Stimulated activated CD8-positive, alpha-beta memory T cell treated with anti-CD3 and anti-CD28 coated beads, Interleukin-7, amount 100 ng/mL, for 1 hour (primary cell): ENCODE measurements around the gene CHMP2B.
"Not testable (repeated sequence)": the region's sequence is repeated elsewhere in the genome, so short reads cannot be mapped to it uniquely, and the experiment has no call there.

Source experiments
- DNase-seq, 2 donors: peaks; one replicate each; pipeline ENCODE4 v3.0.0-alpha.2; 2020; ENCODE audit warnings: low read depth in 2 of 2

CHMP2B gene

GRCh38 chr3:87233805-87234204 is 6.7 kb downstream of the CHMP2B start:
- DNase-seq, result no peak

GRCh38 chr3:87236093-87236492 is 9.0 kb downstream of the CHMP2B start:
- no peak for DNase-seq

GRCh38 chr3:87246662-87247429 is 19.7 kb downstream of the CHMP2B start:
- no peak for DNase-seq

GRCh38 chr3:87247430-87247773 is 20.3 kb downstream of the CHMP2B start:
- DNase-seq, result no peak

GRCh38 chr3:87248231-87248630 is 21.1 kb downstream of the CHMP2B start:
- DNase-seq, result not testable (repeated sequence)

- DNase-seq, result no peak
Measured at GRCh38 chr3:87248831-87249230, 21.7 kb downstream of the CHMP2B start.

- no peak for DNase-seq
Measured at GRCh38 chr3:87250009-87250408, 22.9 kb downstream of the CHMP2B start.

- DNase-seq, result no peak
Measured at GRCh38 chr3:87260270-87260669, 33.2 kb downstream of the CHMP2B start.

- no peak for DNase-seq
Measured at GRCh38 chr3:87261925-87262324, 34.8 kb downstream of the CHMP2B start.

GRCh38 chr3:87267953-87268645 is 41.0 kb downstream of the CHMP2B start:
- DNase-seq, result no peak

GRCh38 chr3:87268646-87269211 is 41.6 kb downstream of the CHMP2B start:
- DNase-seq, result no peak

GRCh38 chr3:87269723-87270122 is 42.6 kb downstream of the CHMP2B start:
- no peak for DNase-seq

GRCh38 chr3:87270908-87271700 is 44.0 kb downstream of the CHMP2B start:
- no peak for DNase-seq

GRCh38 chr3:87272718-87273341 is 45.7 kb downstream of the CHMP2B start:
- no peak for DNase-seq

GRCh38 chr3:87276484-87276883 is 49.4 kb downstream of the CHMP2B start, which contains the start of gene POU1F1:
POU1F1 (minus strand) TSS chr3:87276584; CDS start chr3:87276462, 122 bp downstream.
- DNase-seq, result no peak

GRCh38 chr3:87287011-87287410 is 59.9 kb downstream of the CHMP2B start:
- no peak for DNase-seq

GRCh38 chr3:87288446-87288845 is 61.3 kb downstream of the CHMP2B start:
- DNase-seq, result no peak

- no peak for DNase-seq
Measured at GRCh38 chr3:87298111-87298718, 71.1 kb downstream of the CHMP2B start.

- not testable (repeated sequence) for DNase-seq
Measured at GRCh38 chr3:87305031-87305430, 77.9 kb downstream of the CHMP2B start.
